ENCODE measurements around the gene LSR. TPM values are rescaled to one million over a fixed set of nuclear protein-coding genes. Genes with fewer than 3 reads are reported as not detected.
"Not testable (repeated sequence)": the region's sequence is repeated elsewhere in the genome, so short reads cannot be mapped to it uniquely, and the experiment has no call there.

The LSR gene
- total RNA-seq, 1 experiment from 2014 or later = 21.1 TPM

DNA sequence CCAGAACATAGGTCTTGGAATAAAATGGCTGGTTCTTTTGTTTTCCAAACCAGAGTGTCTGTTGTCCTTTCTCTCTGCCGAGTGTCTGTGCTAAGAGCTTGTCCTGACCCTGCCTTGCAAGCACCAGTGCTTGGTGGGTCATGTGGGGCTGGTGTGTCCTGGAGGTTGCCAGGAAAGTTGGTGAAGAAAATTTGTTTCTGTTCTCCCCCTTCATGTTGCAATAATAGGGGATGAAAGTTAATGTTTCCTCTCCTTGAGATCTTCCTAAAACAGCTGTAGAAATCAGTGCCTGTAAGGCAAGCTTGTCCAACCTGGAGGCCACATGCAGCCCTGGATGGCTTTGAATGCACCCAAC lies 36.3 kb downstream of the LSR start:
- DNase-seq (ENCODE audit: low read depth) = no peak

DNA sequence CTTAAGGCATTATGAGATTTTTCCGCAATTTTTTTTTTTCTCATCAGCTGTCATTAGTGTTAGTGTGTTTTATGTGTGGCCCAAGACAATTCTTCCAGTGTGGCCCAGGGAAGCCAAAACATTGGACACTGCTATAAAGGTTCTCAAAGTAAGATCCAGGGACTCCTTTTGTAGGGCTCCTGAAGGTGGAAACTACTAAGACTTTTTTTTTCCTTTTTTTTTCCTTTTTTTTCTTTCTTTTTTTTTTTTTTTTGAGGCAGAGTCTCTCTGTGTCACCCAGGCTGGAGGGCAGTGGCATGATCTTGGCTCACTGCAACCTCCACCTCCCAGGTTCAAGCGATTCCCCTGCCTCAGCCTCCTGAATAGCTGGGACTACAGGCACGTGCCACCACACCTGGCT lies 36.7 kb downstream of the LSR start:
- DNase-seq (ENCODE audit: low read depth) = not testable (repeated sequence)

- not testable (repeated sequence) for DNase-seq (ENCODE audit: low read depth)
Observed at GRCh38 chr19:35286101-35286500, 37.3 kb downstream of the LSR start.

DNA sequence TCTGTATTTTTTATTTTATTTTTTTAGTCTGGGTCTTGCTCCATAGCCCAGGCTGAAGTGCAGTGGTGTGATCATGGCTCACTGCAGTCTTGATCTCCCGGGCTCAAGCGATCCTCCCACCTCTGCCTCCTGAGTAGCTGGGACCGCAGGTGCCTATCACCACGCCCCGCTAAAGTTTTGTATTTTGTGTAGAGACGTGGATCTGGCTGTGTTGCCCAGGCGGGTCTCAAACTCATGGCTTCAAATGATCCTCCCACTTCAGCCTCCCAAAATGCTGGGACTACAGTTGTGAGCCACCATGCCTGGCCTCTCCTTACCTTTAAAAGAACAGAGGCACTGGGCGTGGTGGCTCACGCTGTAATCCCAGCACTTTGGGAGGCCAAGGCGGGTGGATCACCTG lies 38.9 kb downstream of the LSR start:
- no peak for DNase-seq (ENCODE audit: low read depth)

DNA sequence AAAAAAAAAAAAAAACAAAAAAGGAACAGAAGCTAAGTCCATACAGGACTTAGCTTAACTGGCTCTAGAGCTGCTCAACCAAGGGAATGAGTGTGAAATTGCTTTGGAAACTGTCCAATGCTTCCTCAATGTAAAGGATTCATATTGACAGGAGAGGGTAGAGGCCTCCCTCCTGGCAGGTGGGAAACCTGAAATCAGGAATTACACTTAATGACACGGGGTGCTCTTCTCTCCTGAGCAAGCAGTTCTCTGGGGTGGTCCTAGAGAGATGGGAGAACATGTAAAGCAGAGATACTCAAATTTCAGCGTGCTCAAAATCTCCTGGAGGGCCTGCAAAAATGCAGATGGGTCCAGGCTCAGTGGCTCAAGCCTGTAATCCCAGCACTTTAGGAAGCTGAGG lies 39.5 kb downstream of the LSR start:
- no peak for DNase-seq (ENCODE audit: low read depth)

DNA sequence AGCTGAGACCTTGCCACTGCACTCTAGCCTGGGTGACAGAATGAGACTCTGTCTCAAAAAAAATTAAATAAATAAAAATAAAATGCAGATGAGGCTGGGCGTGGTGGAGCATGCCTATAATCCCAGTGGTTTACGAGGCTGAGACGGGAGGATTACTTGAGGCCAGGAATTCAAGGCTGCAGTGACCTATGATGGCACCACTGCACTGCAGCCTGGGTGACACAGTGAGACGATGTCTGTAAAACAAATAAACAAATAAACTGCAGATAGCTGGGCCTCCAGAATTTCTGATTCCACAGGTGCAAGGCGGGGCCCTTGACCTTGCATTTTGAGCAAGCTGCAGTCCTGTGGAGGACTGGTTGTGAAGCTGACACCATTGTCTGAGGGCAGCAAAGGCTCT lies 40.1 kb downstream of the LSR start:
- DNase-seq (ENCODE audit: low read depth) = no peak

- no peak for DNase-seq (ENCODE audit: low read depth)
Observed at GRCh38 chr19:35290381-35291127, 41.8 kb downstream of the LSR start.

DNA sequence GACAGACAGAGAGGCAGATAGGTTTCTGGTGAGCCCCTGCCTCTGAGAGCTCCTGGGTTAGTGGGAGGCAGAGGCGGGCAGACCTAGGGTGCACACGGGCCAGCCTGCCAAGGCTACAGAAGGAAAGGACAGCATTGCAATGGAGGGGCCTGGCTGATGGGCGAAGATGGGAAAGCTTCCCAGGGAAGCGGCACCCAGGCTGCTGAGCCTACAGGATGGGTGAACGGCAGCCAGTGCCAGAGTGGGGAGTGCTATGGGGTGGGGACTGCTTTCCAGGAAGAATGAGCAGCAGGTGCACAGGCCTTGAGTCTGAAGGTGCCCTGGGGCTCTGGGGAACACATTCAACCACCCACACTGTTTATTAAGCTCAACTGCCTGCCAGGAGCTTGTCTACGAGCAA lies 42.5 kb downstream of the LSR start:
- no peak for DNase-seq (ENCODE audit: low read depth)

- no peak for DNase-seq (ENCODE audit: low read depth)
Observed at GRCh38 chr19:35291916-35292315, 43.1 kb downstream of the LSR start, which contains the start of gene MAG. Gene MAG (plus strand): TSS chr19:35292161. CDS start chr19:35295409, 3,248 bp downstream.

DNA sequence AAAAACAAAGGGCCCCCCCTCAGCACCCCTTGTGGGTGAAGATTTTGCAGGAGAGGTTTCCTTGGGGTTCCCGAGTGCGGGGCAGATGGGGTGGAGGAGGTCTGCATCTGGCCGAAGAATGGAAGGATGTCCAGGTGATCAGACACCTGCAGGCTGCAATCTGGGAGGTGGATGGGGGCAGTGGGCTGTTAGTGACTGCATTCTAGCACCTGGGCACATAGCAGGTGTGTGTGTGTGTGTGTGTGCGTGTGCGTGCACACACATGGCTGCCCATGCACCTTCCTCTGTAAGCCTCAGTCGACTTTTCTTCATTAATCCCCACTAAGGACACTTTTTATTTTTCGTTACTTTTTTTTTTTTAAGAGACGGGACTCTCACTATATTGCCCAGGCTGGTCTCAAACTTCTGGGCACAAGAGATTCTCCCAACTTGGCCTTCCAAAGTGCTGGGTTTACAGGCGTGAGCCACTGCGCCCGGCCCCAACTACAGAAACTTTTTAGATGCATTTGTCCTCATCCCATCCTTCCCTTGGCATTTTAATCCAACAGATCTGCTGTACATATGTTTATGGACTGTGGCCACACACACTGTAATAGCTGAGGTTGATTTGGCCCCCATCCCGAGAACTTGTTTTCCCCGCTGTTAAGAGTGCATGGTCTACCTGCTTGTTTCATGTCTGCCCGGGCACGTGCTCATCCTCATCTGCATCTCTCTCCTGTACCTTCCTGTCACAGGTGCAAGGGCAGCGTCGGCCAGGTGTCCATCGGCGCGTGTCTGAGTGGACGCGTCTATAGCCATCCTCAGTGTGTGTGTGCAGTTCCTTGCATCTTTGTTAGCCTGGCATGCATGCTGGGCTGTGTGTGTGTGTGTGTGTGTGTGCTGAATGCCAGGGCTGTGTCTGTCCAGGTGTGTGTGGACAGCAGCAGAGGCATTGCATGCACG lies 43.9 kb downstream of the LSR start:
- DNase-seq (ENCODE audit: low read depth) = no peak

GRCh38 chr19:35293363-35293739 lies 44.5 kb downstream of the LSR start:
- DNase-seq (ENCODE audit: low read depth) = no peak

- DNase-seq (ENCODE audit: low read depth) = no peak
Observed at GRCh38 chr19:35293808-35294207, 45.0 kb downstream of the LSR start.

DNA sequence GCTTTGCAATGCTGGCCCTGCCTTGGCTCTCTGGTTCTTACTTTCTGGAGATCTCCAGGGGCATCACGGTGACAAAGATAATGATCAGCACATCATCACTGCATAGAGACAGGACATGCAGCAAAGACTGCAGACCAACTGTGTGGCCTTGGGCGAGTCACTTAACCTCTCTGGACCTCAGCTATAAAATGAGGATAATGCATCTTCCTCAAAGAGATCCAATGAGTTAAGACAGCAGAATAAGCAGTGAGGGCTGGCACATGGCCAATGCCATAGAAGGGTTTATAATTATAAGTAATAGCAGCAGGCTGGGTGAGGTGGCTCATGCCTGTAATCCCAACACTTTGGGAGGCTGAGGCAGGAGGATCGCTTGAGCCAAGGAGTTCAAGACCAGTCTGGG lies 45.5 kb downstream of the LSR start:
- no peak for DNase-seq (ENCODE audit: low read depth)

DNA sequence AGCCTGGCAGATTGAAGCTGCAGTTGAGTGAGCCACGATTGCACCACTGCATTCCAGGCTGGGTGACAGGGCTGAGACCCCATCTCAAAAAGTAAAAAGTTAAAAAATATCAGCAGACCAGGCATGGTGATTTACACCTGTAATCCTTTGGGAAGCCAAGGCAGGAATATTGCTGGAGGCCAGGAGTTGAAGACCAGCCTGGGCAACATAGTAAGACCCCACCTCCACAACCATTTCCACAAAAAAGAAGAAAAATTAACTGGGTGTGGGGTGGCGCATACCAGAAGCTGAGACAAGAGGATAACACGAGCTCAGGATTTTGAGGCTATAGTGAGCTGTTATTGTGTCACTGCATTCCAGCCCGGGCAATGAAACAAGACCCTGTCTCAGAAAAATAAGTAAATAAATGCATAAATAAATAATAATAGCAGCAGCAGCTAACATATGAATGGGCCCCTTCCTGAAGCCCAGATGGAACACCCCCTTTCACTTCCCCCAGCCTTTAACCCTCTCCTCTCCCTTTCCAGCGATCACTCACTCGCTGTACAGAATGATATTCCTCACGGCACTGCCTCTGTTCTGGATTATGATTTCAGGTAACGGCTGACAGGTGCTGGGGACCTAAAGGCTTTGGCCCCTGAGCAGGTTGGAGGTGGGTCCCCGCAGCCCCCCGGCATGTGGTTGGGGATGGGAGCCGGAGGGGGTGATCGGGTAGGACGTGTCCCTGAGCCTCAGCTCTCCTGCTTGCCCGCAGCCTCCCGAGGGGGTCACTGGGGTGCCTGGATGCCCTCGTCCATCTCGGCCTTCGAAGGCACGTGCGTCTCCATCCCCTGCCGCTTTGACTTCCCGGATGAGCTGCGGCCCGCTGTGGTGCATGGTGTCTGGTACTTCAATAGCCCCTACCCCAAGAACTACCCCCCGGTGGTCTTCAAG lies 46.3 kb downstream of the LSR start:
- DNase-seq (ENCODE audit: low read depth) = no peak

GRCh38 chr19:35295792-35296462 lies 47.1 kb downstream of the LSR start:
- no peak for DNase-seq (ENCODE audit: low read depth)

DNA sequence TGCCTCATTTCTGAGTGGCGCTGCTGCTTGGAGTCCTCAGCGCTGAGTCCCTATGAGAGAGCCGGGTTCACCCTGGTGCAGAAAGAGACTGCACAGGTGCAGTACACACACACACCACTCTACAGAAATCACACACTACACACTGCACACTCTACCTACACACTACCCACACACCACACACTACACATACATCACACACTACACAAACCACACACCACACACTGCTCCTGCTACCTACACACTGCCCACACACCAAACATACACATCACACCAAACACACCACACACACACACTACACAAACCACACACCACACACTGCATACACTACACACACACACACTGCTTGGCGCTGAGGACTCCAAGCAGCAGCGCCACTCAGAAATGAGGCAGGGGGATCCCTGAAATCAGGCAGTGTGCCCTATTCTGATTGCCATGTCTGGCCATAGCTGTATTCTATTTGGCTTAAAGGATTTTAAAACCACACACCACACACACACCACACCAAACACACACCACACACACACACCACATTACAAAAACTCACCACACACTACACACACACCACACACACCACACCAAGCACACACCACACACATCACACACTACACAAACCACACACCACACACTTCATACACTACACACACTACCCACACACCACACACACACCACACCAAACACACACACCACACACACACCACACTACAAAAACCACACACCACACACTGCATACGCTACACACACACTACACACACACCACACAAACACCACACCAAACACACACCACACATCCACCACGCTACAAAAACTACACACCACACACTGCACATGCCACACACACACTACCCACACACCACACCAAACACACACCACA lies 48.1 kb downstream of the LSR start:
- DNase-seq (ENCODE audit: low read depth) = no peak

- no peak for DNase-seq (ENCODE audit: low read depth)
Observed at GRCh38 chr19:35297515-35297848, 48.7 kb downstream of the LSR start.

GRCh38 chr19:35297922-35298321 lies 49.1 kb downstream of the LSR start:
- DNase-seq (ENCODE audit: low read depth) = no peak

- no peak for DNase-seq (ENCODE audit: low read depth)
Observed at GRCh38 chr19:35298561-35298972, 49.8 kb downstream of the LSR start.

GRCh38 chr19:35299523-35300338 lies 50.9 kb downstream of the LSR start:
- DNase-seq (ENCODE audit: low read depth) = peak; percentile 30

Measured in Daoy (cell line).